GM20000 (cell line): Measurements from ENCODE around the gene GID4.

Source experiments
- DNase-seq: peaks from one replicate; pipeline ENCODE4 v3.0.0; 2012; ENCODE audit warnings: low spot score
- TF ChIP-seq, protein P1 (sequence below): IDR thresholded peaks from 2 replicates; pipeline ENCODE4 v1.5.1; 2012; ENCODE audit warnings: mild to moderate bottlenecking, control low read depth; ENCODE audit errors: extremely low read depth, missing control alignments

Gene GID4

DNA sequence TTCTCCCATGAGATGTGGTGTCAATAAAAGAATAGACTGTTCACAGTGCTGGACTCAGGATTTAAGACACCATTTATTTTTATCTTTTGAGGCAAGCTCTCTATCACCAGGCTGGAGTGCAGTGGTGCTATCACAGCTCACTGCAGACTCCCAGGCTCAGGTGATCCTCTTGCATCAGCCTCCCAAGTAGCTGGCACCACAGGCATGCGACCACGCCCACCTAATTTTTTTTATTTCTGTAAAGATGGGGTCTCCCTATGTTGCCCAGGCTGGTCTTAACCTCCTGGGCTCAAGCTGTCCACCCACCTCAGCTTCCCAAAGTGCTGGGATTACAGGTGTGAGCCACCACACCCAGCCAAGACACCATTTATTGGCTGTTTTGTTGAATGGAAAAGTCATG, 29.9 kb downstream of the GID4 start:
- TF ChIP-seq, protein P1, sequence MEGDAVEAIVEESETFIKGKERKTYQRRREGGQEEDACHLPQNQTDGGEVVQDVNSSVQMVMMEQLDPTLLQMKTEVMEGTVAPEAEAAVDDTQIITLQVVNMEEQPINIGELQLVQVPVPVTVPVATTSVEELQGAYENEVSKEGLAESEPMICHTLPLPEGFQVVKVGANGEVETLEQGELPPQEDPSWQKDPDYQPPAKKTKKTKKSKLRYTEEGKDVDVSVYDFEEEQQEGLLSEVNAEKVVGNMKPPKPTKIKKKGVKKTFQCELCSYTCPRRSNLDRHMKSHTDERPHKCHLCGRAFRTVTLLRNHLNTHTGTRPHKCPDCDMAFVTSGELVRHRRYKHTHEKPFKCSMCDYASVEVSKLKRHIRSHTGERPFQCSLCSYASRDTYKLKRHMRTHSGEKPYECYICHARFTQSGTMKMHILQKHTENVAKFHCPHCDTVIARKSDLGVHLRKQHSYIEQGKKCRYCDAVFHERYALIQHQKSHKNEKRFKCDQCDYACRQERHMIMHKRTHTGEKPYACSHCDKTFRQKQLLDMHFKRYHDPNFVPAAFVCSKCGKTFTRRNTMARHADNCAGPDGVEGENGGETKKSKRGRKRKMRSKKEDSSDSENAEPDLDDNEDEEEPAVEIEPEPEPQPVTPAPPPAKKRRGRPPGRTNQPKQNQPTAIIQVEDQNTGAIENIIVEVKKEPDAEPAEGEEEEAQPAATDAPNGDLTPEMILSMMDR, result no peak
- no peak for DNase-seq

DNA sequence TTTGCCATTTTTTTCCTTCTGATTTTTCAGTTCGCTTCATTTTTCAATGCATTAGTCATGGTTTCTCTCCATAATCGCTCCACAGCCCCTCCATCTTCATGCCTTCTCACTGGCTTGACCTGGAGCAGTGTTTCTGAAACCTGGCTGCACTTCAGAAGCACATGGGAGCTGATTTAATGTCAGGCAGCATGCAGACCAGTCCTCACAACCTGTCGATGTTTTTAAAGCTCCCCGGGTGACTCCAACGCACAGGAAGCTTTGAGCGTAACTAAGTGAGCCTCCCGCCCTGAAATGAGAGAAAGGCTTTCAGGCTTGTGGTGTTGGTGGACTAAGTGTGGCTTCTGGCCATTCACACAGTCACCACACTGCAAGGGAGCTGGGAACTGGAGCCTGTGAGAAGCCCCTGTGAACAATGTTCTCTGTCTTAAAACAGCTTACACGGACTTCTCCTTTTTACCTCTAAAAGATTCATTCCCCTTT, 31.7 kb downstream of the GID4 start:
- peak; percentile 25 for DNase-seq
- TF ChIP-seq, protein P1, result no peak

DNA sequence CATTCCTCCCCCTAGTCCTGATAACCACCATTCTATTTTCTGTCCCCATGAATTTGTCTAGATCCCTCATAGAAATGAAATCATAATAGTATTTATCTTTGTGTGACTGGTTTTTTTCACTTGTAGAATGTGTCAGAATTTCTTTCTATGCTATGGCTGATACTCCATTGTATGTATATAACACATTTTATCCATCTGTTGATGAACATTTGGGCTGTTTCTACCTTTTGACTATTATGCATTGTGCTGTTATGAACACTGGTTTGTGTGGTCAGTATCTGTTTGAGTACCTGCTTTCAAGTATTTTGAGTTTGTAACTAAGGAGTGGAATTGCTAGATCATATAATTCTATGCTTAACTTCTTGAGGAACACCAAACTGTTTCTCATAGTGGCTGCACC, 32.5 kb downstream of the GID4 start:
- TF ChIP-seq, protein P1, result no peak
- DNase-seq, result no peak

DNA sequence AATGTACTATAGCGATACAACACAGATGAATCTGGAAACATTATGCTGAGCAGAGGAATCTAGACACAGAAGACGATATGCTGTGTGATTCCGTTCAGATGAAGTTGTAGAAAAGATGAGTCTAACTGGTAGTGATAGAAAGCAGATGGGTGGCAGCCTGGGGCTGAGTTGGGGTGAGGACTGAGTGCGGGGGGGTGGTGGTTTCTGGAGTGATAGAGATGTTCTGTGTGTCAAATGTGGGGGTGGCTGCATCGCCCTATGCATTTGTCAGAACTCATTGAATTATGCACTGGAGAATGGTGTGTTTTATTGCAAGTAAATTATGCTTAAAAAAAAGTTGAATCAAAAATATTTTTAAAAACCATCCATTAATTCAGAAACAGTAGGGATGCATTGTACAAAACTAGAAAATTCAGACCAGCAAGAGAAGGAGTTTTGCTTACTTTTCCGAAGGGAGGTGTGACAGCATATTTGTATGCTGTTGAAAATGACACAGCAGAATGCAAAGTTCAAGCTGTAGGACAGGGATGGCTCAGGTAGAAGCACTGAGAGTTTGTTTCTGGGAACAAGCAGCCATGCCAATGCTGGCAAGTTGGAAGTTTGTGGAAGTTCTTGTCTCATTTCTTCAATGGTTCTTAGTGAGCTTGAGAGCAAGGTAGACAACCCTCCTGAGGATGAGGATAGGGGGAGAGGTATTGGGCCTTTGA, 35.5 kb downstream of the GID4 start:
- DNase-seq, result no peak
- TF ChIP-seq, protein P1, result no peak

DNA sequence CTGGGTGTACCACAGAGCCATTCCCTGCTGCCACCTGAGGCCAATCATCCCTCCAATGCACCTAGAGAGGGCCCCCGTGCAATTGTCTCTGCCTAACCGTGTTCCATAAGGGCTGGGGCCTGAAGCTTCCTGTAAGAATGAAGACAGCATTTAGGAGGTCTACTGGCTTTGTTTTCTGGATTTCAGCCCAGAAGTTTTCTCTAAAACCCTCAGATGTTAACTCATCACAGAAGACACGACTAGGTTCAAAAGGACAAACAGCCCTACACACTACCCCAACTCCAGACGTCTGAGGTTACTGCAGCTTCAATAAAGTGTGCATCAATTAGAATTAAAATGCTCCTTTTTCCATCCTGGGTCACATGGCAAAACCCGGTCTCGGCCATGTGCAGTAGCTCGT, 37.7 kb downstream of the GID4 start:
- no peak for DNase-seq
- TF ChIP-seq, protein P1, result no peak

DNA sequence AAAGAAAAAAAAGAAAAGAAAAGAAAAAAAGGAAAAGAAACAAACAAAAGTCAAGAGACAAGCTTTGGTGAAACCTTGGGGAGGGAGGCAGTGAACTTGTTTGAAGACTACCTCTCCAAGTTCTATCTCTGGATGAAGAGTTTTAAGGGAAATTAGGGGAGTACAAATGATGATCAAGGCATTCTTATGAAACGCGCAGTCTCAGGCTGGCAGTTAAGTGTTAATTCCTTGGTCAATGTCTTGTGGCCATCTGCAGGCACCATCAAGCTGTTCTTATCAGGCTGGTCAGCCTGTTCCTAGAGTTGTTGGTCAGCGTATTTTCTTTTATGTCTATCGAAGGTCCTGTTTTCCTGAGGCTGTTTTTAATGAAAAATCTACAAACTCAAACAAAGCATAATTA, 40.3 kb downstream of the GID4 start:
- no peak for DNase-seq
- TF ChIP-seq, protein P1, result no peak

DNA sequence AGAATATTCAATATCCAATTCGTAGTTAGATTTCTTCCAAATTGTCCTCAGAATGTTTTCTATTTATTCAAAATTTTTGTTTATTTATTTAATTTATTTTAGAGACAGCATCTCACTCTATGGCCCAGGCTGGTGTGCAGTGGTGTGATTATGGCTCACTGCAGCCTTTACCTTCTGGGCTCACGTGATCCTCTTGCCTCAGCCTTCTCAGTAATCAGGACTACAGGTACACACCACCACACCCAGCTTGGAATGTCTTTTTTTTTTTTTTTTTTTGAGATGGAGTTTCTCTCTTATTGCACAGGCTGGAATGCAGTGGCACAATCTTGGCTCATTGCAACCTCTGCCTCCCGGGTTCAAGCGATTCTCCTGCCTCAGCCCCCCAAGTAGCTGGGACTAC, 45.0 kb downstream of the GID4 start:
- no peak for DNase-seq
- TF ChIP-seq, protein P1, result no peak
